NCI-H510A (cell line): ENCODE results near the gene PKLR.
"Not testable (repeated sequence)": the region's sequence is repeated elsewhere in the genome, so short reads cannot be mapped to it uniquely, and the experiment has no call there.

Experiments
- DNase-seq: peaks from one replicate; lab custom pipeline; 2025; lab: John Stamatoyannopoulos, UW

The PKLR gene

DNA sequence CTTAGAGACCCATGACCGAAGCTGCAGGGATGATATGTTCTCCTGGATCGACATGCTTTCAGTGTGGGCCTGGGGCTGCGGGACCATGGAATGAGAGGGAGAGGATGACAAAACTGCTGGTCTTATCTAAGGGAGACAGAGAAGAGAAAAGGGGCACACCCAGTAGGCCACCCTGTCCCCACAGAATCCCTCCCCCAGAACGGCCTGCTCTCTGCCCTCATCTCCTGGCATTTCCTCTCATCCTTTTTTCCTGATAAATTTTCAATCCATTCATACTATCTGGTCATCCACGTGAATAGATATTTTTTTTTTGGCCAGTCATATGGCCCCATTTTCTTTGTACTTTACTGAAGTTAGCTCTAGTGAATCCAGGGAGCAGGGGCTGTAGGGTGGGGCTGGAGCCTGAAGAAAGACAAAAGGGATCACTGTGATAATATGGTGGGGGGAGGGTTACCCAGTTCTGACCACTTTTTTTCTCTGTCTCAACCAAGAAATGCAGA is at the start of gene PKLR:
Gene PKLR (minus strand): TSS at position 97 of the 500 bp plus-strand sequence. CDS start 43 bp downstream, at position 54.
- DNase-seq, result no peak

DNA sequence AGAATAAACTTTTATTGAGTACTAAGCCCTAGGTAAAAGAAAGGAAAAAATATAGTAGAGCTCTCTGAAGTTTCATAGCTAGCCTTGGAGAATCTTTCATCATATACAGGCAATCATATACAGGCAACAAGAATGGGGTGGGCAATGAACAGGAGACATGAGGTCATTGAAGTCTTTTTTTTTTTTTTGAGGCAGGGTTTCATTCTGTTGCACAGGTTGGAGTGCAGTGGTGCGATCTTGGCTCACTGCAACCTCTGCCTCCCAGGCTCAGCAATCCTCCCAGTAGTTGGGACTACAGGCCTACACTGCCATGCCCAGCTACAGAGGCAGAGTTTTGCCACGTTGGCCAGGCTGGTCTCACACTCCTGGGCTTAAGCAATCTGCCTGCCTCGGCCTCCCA is 41.6 kb upstream of the PKLR start:
- DNase-seq, result no peak

DNA sequence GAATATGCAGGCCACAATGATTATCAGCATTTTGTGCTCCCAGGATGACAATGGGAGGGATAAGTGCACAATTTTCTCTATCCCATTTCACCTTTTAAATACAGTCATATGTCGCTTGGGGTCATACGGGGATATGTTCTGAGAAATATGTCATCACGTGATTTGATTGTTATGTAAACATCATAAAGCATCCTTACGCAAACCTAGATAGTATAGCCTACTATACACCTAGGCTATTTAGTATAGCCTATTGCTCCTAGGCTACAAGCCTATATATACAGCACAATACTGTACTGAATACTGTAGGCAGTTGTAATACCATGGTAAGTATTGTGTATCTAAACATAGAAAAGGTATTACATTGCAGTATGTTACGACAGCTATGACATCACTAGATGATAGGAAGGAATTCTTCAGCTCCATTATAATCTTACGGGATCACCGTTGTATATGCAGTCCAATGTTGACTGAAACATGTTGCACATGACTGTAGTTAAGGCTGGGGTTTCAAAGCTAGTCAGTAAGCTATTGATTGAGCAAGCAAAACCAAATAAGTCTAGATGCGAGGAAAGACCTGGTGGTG is 38.4 kb upstream of the PKLR start:
- DNase-seq, result no peak

DNA sequence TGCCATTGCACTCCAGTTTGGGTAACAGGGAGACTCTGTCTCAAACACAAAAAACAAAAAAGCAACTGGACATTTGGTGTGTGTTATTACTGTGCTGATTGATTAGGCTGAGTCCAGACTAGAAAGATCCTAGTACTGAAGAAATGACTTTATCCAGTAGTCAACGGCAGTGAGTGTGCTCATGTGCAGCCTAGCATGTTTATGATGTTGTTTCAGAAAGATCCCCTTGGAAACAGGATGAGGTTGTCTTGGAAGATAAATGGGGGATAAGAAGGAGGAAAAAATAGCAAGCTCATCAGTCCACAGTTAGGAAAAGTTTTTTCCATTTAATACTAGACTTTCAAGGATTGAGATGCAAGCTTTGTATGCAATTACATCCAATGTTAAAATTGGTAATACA is 33.7 kb upstream of the PKLR start:
- no peak for DNase-seq

DNA sequence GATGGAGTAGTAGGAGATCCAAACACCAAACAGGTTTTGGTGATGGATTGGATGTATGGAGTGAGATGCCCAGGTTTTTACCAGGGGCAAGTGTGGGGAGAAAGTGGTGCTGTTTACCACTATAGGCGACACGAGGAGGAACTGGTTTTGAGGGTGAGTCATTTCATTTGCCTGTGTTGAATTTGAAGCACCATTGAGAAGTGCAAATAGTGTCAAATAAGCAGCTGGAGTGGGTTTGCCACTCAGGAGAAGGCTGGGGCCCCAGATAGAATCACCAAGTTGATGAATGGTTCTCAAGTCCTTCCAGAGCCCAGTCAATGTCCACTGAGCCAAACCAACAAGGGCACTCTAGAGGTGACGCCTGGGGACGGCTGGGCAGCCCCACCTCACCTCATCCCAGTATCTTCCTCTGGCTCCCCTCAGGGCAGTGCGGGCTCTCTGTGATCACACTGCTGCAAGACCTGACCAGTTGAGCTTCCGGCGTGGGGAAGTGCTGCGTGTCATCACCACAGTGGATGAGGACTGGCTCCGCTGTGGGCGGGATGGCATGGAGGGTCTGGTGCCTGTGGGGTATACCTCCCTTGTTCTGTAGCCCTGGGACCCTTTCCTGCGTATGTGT is 28.9 kb upstream of the PKLR start:
- DNase-seq, result peak; percentile 66

DNA sequence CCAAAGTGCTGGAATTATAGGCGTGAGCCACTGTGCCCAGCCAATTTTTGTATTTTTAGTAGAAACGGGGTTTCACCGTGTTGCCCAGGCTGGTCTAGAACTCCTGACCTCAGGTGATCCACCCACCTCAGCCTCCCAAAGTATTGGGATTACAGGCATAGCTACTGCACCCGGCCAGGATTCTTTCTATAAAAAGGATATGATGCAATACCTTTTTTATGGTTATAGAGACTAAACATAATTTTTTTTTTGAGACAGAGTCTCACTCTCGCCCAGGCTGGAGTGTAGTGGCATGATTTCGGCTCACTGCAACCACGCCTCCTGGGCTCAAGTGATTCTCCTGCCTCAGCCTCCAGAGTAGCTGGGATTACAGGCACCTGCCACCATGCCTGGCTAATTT is 27.6 kb upstream of the PKLR start:
- not testable (repeated sequence) for DNase-seq

GRCh38 chr1:155327981-155328380 is 26.7 kb upstream of the PKLR start:
- no peak for DNase-seq

GRCh38 chr1:155326631-155327037 is 25.4 kb upstream of the PKLR start:
- no peak for DNase-seq

- no peak for DNase-seq
Measured at GRCh38 chr1:155326020-155326526, 24.8 kb upstream of the PKLR start.

GRCh38 chr1:155325603-155325893 is 24.3 kb upstream of the PKLR start:
- DNase-seq, result no peak

GRCh38 chr1:155324717-155325602 is 23.7 kb upstream of the PKLR start:
- DNase-seq, result peak; percentile 76

- peak; percentile 92 for DNase-seq
Measured at GRCh38 chr1:155324037-155324716, 22.9 kb upstream of the PKLR start.

GRCh38 chr1:155323729-155324036 is 22.4 kb upstream of the PKLR start:
- DNase-seq, result peak; percentile 69

- DNase-seq, result peak; percentile 93
Measured at GRCh38 chr1:155322953-155323728, 21.9 kb upstream of the PKLR start.

- DNase-seq, result no peak
Measured at GRCh38 chr1:155322571-155322952, 21.3 kb upstream of the PKLR start.

DNA sequence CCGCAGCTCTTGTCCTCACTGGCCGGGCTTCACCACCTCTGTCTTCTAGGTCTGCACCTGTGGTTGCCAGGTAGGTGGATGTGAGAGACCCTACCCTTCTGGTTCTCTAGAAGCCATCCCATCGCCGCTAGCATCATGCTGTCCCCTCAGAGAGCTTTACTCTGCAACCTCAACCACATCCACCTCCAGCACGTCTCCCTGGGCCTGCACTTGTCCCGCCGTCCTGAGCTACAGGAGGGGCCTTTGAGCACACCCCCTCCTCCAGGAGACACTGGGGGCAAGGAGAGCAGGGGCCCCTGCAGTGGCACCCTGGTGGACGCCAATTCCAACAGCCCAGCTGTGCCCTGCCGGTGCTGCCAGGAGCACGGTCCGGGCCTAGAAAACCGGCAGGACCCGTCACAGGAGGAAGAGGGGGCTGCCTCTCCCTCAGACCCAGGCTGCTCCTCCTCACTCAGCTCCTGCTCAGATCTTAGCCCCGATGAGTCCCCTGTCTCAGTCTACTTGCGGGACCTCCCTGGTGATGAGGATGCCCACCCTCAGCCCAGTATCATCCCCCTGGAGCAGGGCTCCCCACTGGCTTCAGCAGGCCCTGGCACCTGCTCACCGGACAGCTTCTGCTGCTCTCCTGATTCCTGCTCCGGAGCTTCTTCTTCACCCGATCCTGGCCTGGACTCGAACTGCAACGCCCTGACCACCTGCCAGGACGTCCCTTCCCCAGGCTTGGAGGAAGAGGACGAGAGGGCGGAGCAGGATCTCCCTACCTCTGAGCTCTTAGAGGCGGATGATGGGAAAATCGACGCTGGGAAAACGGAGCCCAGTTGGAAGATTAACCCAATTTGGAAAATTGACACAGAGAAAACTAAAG is 20.6 kb upstream of the PKLR start:
- DNase-seq, result no peak

DNA sequence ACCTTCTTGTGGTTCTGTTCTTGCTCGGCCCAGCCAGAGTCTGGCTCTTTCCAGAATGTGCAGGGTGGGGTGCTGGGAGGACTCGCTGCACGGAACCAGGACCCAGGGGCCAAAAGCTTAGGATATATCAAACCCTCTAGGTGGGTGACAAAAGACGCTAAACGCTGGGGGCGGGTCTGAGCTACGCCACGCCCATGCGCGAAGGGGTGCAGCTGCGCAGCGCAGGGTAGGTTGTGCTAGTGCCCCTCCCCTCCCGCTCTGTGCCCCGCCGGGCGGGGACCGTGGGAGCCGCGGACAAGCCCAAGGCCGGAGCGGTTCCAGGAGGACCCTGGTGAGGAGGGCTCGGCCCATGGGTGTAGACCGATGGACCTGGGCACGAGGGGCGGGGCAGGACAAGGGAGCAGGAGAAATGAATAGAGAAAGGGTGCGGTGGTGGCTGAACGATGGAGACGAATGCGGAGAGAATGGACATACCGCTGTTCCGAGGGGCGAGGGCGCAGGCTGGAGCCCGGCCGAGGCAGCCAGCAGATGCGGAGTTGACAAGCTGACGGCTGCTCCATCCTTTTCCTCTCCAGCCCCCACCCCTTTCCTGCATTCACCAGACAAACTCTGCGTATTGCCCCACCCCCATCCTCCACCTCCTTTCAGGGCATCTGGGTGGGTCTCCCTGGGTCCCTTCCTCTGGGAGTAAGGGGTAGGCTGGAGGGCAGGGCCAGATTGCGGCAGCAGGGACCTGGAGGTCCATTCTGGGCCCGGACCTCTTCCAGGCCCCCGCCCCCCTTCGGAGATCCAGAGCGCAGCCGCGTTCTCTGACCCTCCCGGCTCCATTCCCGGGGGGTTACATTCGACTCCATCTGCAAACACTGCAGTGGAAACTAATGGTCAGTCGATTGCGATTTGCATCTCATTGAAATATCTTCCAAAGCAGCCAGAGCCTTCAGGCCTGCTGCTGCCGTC is 19.7 kb upstream of the PKLR start, which contains the start of gene RUSC1:
Gene RUSC1 (plus strand): TSS at position 234 of the 957 bp plus-strand sequence. CDS start 880 bp downstream, outside the sequence.
- no peak for DNase-seq

DNA sequence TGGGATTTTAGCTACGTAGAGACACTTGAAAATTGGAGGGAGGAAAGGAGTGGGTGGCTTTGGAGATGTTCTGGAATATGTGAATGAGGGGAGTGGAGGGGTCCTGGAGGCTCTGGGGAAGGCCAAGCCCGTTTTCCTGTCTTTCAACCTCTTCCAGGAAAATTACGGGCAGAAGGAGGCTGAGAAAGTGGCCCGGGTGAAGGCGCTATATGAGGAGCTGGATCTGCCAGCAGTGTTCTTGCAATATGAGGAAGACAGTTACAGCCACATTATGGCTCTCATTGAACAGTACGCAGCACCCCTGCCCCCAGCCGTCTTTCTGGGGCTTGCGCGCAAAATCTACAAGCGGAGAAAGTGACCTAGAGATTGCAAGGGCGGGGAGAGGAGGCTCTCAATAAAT is 19.0 kb upstream of the PKLR start:
- no peak for DNase-seq

GRCh38 chr1:155319536-155319935 is 18.3 kb upstream of the PKLR start:
- no peak for DNase-seq
